BE2C (cell line): Measurements from ENCODE around the gene DDX24. TPM values are rescaled to one million over a fixed set of nuclear protein-coding genes. Genes with fewer than 3 reads are reported as not detected.

Experiments used
- DNase-seq: peaks from one replicate; pipeline ENCODE4 v3.0.0-alpha.2; 2020
- H3K27me3 ChIP-seq: fragments of 250-450 bp; sonication (Bioruptor Pico); 2 replicates; pipeline ENCODE4 v1.5.1; 2020; ENCODE audit warnings: mild to moderate bottlenecking
- H3K36me3 ChIP-seq: fragments of 250-450 bp; sonication (Bioruptor Pico); 2 replicates; pipeline ENCODE4 v1.5.1; 2020; ENCODE audit warnings: mild to moderate bottlenecking
- H3K4me1 ChIP-seq: fragments of 250-450 bp; sonication (Bioruptor Pico); 2 replicates; pipeline ENCODE4 v1.5.1; 2020
- H3K4me3 ChIP-seq: 2 replicates; pipeline ENCODE4 v1.5.1; 2011; ENCODE audit warnings: low read depth, low read length
- H3K9me3 ChIP-seq: fragments of 250-450 bp; sonication (Bioruptor Pico); 2 replicates; pipeline ENCODE4 v1.5.1; 2020
- CTCF ChIP-seq: IDR thresholded peaks from 2 replicates; pipeline ENCODE4 v1.5.1; 2012; ENCODE audit warnings: mild to moderate bottlenecking, low read depth, low read length
- polyA plus RNA-seq: library from polyadenylated mRNA; unstranded; fragments of >200 nt; gene quantifications from one replicate; pipeline ENCODE4 v1.2.1, GENCODE V29; 2012; ENCODE audit warnings: low read depth, missing spikeins; ENCODE audit not compliant: insufficient read length, insufficient read depth

The DDX24 gene
- 209 TPM for polyA plus RNA-seq

GRCh38 chr14:94080621-94081385, at the start of gene DDX24, which contains the start of gene IFI27L1:
Gene DDX24, minus strand, starts transcription at chr14:94081202. Its CDS starts 1,460 bp downstream, at chr14:94079742.
Gene IFI27L1, plus strand, starts transcription at chr14:94081310. Its CDS starts 15,628 bp downstream, at chr14:94096938.
- H3K4me3 ChIP-seq: peak within 1 kb of the TSS; percentile 99
- TF ChIP-seq CTCF: no peak
- no peaks in the 10 kb centered on the region for H3K9me3 ChIP-seq
- peaks cover 6% of the 10 kb centered on the region; the same call in 1 of the 2 replicates for H3K4me1 ChIP-seq
- DNase-seq: peak; percentile 96
- H3K27me3 ChIP-seq: no peaks in the 10 kb centered on the region
- H3K36me3 ChIP-seq: peaks cover 35% of the 10 kb centered on the region

- Histone ChIP-seq H3K36me3 (no peaks in the 10 kb centered on the region), H3K9me3 (no peaks in the 10 kb centered on the region), H3K27me3 (no peaks in the 10 kb centered on the region), H3K4me3 (peak overlapping the region; percentile 76), H3K4me1 (no peaks in the 10 kb centered on the region)
- no peak for TF ChIP-seq CTCF
- no peak for DNase-seq
Measured at GRCh38 chr14:94129758-94130414, 48.9 kb upstream of the DDX24 start.

- no peaks in the 10 kb centered on the region for H3K36me3 ChIP-seq
- peak; percentile 78 for DNase-seq
- H3K4me1 ChIP-seq: no peaks in the 10 kb centered on the region
- peak within 1 kb of the TSS; percentile 76 for H3K4me3 ChIP-seq
- H3K27me3 ChIP-seq: no peaks in the 10 kb centered on the region
- TF ChIP-seq CTCF: peak; percentile 18
- no peaks in the 10 kb centered on the region for H3K9me3 ChIP-seq
Measured at GRCh38 chr14:94129111-94129757, 48.2 kb upstream of the DDX24 start, which contains the start of gene IFI27L2. Gene IFI27L2, minus strand, starts transcription at chr14:94129604. Its CDS starts 40 bp downstream, at chr14:94129564.

GRCh38 chr14:94128216-94128839, 47.3 kb upstream of the DDX24 start:
- no peaks in the 10 kb centered on the region for H3K4me1 ChIP-seq
- no peak for DNase-seq
- no peaks in the 10 kb centered on the region for H3K9me3 ChIP-seq
- no peaks in the 10 kb centered on the region for H3K36me3 ChIP-seq
- H3K27me3 ChIP-seq: no peaks in the 10 kb centered on the region
- no peak overlapping the region for H3K4me3 ChIP-seq
- TF ChIP-seq CTCF: no peak

- H3K9me3 ChIP-seq: no peaks in the 10 kb centered on the region
- no peak overlapping the region for H3K4me3 ChIP-seq
- H3K27me3 ChIP-seq: no peaks in the 10 kb centered on the region
- H3K4me1 ChIP-seq: no peaks in the 10 kb centered on the region
- no peak for DNase-seq
- TF ChIP-seq CTCF: no peak
- H3K36me3 ChIP-seq: no peaks in the 10 kb centered on the region
Measured at GRCh38 chr14:94127330-94127729, 46.3 kb upstream of the DDX24 start.
